ENCODE results near the gene DGCR2.

DNA sequence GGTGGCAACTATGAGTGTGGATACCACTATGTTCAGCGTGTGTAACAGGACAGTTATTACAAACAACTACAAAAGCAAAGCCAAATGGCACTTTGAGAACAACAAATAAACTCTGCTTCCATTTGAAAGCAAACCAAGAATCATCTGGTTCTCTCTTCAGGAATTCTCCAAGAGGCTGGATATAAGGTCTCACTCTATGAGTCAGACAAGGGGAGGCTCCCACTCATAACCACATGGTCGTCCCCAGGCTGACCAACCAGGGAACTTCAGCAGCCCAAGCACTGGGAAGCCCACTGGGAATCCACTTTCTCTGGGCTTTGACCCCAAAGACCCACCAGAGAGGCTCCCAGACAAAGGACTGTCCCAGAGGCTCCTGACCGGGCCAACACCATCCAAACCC is 35.3 kb downstream of the DGCR2 start:
- TF ChIP-seq EGR1 (IDR thresholded peaks at IDR 0.05; ENCODE audit: borderline replicate concordance, low read depth, low read length) (no peak), EP300 (IDR thresholded peaks at IDR 0.05; ENCODE audit: borderline replicate concordance in 1 of 2, low read depth in 2 of 2, low read length in 2 of 2) (no peak), GABPA (IDR thresholded peaks at IDR 0.05; ENCODE audit: borderline replicate concordance, insufficient read depth, low read length) (no peak)
- TF ChIP-seq, protein P1, sequence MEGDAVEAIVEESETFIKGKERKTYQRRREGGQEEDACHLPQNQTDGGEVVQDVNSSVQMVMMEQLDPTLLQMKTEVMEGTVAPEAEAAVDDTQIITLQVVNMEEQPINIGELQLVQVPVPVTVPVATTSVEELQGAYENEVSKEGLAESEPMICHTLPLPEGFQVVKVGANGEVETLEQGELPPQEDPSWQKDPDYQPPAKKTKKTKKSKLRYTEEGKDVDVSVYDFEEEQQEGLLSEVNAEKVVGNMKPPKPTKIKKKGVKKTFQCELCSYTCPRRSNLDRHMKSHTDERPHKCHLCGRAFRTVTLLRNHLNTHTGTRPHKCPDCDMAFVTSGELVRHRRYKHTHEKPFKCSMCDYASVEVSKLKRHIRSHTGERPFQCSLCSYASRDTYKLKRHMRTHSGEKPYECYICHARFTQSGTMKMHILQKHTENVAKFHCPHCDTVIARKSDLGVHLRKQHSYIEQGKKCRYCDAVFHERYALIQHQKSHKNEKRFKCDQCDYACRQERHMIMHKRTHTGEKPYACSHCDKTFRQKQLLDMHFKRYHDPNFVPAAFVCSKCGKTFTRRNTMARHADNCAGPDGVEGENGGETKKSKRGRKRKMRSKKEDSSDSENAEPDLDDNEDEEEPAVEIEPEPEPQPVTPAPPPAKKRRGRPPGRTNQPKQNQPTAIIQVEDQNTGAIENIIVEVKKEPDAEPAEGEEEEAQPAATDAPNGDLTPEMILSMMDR (IDR thresholded peaks at IDR 0.05; ENCODE audit: control extremely low read depth in 1 of 3, insufficient read depth in 1 of 3, low read depth in 1 of 3, low read length in 3 of 3), result no peak

Data from H1 (cell line).